Colonic mucosa (tissue), 4 donors: Measurements from ENCODE around the gene BTBD16. TPM values are rescaled to one million over a fixed set of nuclear protein-coding genes. Genes with fewer than 3 reads are reported as not detected.

Experiments
- DNase-seq: peaks from one replicate; pipeline ENCODE4 v3.0.0-alpha.2; 2020
- H3K27ac ChIP-seq: fragments of 200-600 bp; one replicate; pipeline ENCODE4 v1.8.0; 2021
- H3K27me3 ChIP-seq: fragments of 200-600 bp; one replicate; pipeline ENCODE4 v1.8.0; 2021
- H3K36me3 ChIP-seq: fragments of 200-600 bp; one replicate; pipeline ENCODE4 v1.8.0; 2021
- H3K4me1 ChIP-seq: fragments of 200-600 bp; one replicate; pipeline ENCODE4 v1.8.0; 2021; ENCODE audit warnings: mild to moderate bottlenecking
- H3K4me3 ChIP-seq: fragments of 200-600 bp; one replicate; pipeline ENCODE4 v1.8.0; 2021
- H3K9ac ChIP-seq, 2 donors: one replicate each; pipeline ENCODE4 v1.7.0; 2013; ENCODE audit warnings: control low read depth in 2 of 2, low read depth in 2 of 2, low read length in 2 of 2
- H3K9me3 ChIP-seq: fragments of 200-600 bp; one replicate; pipeline ENCODE4 v1.8.0; 2021
- intact Hi-C: fragments of 100-400 bp; cut with DNase I; formaldehyde crosslinking; loops from one replicate; pipeline ENCODE4 v1.14.1; 2022
- total RNA-seq, 2 donors: library from RNA; stranded (reverse); fragmentation: NEBNext Ultra II Directional in 1 of 2; extraction: Animal tissue kit (Norgen Biotek cat#: 25700) in 1 of 2; gene quantifications; one replicate each; pipeline ENCODE4 v1.2.1, GENCODE V29; 2021
- TF ChIP-seq, protein P1 (sequence below): fragments of 200-600 bp; IDR thresholded peaks from one replicate; pipeline ENCODE4 v1.8.0; 2022; ENCODE audit warnings: antibody characterized with exemption, mild to moderate bottlenecking
- donor health status: healthy.
- donor health status: DM: no; HTN: no; CAD: no.
- donor health status: DM: no; HTN: no; CAD: no.

Gene BTBD16
- total RNA-seq, 2 donors from 2014 or later, result 0.13 to 0.40 TPM

- Histone ChIP-seq H3K4me1 (no peaks in the 10 kb centered on the region), H3K9me3 (no peaks in the 10 kb centered on the region), H3K27ac (no peak overlapping the region), H3K27me3 (no peaks in the 10 kb centered on the region), H3K9ac (no peak overlapping the region), H3K36me3 (no peaks in the 10 kb centered on the region), H3K4me3 (no peak overlapping the region)
- TF ChIP-seq, protein P1, sequence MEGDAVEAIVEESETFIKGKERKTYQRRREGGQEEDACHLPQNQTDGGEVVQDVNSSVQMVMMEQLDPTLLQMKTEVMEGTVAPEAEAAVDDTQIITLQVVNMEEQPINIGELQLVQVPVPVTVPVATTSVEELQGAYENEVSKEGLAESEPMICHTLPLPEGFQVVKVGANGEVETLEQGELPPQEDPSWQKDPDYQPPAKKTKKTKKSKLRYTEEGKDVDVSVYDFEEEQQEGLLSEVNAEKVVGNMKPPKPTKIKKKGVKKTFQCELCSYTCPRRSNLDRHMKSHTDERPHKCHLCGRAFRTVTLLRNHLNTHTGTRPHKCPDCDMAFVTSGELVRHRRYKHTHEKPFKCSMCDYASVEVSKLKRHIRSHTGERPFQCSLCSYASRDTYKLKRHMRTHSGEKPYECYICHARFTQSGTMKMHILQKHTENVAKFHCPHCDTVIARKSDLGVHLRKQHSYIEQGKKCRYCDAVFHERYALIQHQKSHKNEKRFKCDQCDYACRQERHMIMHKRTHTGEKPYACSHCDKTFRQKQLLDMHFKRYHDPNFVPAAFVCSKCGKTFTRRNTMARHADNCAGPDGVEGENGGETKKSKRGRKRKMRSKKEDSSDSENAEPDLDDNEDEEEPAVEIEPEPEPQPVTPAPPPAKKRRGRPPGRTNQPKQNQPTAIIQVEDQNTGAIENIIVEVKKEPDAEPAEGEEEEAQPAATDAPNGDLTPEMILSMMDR, result no peak
- intact Hi-C loops, result no loop called here
- no peak for DNase-seq
These were observed 36.7 kb upstream of the BTBD16 start for GRCh38 chr10:122234416-122234815.

GRCh38 chr10:122236690-122237306 lies 34.3 kb upstream of the BTBD16 start:
- Histone ChIP-seq H3K27ac (no peak overlapping the region), H3K9me3 (no peaks in the 10 kb centered on the region), H3K9ac (no peak overlapping the region), H3K36me3 (no peaks in the 10 kb centered on the region), H3K4me1 (no peaks in the 10 kb centered on the region), H3K27me3 (no peaks in the 10 kb centered on the region), H3K4me3 (no peak overlapping the region)
- TF ChIP-seq, protein P1, result no peak
- intact Hi-C loops, result no loop called here
- DNase-seq, result no peak

- no peak for DNase-seq
- no peaks in the 10 kb centered on the region for H3K36me3 ChIP-seq
These were observed 33.6 kb upstream of the BTBD16 start for GRCh38 chr10:122237331-122237990.

GRCh38 chr10:122239578-122240257 lies 31.4 kb upstream of the BTBD16 start:
- Histone ChIP-seq H3K36me3 (no peaks in the 10 kb centered on the region), H3K4me3 (no peak overlapping the region), H3K27ac (no peak overlapping the region), H3K4me1 (no peaks in the 10 kb centered on the region), H3K27me3 (no peaks in the 10 kb centered on the region), H3K9ac (no peak overlapping the region), H3K9me3 (no peaks in the 10 kb centered on the region)
- DNase-seq, result no peak
- TF ChIP-seq, protein P1, result no peak
- intact Hi-C loops, result no loop called here

More at GRCh38 chr10:122237331-122237990, 33.6 kb upstream of the BTBD16 start:
- TF ChIP-seq, protein P1, result no peak
- Histone ChIP-seq H3K9me3 (no peaks in the 10 kb centered on the region), H3K9ac (no peak overlapping the region), H3K27me3 (no peaks in the 10 kb centered on the region), H3K4me3 (no peak overlapping the region), H3K4me1 (no peaks in the 10 kb centered on the region), H3K27ac (no peak overlapping the region)
- intact Hi-C loops, result no loop called here

DNA sequence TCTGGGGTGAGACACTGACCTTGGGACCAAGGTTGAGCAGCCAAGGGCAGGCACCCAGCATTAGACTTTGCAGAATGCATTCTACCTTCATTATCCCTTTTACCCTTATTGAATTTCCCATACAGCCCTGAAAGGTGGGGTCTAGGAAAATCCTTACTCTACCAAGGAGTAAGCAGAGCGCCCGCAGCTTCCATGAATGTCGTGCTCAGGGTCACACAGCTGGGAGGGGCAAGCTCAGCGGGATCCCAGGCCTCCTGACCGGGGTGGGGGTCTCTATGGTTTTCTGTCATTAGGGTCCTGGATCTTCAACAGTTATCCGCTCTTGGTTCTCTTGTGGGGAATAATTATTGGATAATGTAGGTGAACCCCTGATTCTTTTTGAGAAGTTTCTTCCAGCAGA lies 30.7 kb upstream of the BTBD16 start:
- DNase-seq, result no peak
- TF ChIP-seq, protein P1, result no peak
- intact Hi-C loops, result no loop called here
- H3K4me1 ChIP-seq, result no peaks in the 10 kb centered on the region
- no peak overlapping the region for H3K4me3 ChIP-seq
- H3K9ac ChIP-seq, result no peak overlapping the region
- H3K9me3 ChIP-seq, result no peaks in the 10 kb centered on the region
- H3K27ac ChIP-seq, result no peak overlapping the region
- H3K27me3 ChIP-seq, result no peaks in the 10 kb centered on the region
- no peaks in the 10 kb centered on the region for H3K36me3 ChIP-seq
